AG08396 (cell line): ENCODE data around the gene HIVEP3.
A peak's percentile ranks its signal among the peaks of the same experiment; 100 is the strongest.

Experiments
- DNase-seq: peaks from one replicate; pipeline ENCODE4 v3.0.0; 2012; ENCODE audit warnings: low spot score, mixed read lengths

Gene HIVEP3

DNA sequence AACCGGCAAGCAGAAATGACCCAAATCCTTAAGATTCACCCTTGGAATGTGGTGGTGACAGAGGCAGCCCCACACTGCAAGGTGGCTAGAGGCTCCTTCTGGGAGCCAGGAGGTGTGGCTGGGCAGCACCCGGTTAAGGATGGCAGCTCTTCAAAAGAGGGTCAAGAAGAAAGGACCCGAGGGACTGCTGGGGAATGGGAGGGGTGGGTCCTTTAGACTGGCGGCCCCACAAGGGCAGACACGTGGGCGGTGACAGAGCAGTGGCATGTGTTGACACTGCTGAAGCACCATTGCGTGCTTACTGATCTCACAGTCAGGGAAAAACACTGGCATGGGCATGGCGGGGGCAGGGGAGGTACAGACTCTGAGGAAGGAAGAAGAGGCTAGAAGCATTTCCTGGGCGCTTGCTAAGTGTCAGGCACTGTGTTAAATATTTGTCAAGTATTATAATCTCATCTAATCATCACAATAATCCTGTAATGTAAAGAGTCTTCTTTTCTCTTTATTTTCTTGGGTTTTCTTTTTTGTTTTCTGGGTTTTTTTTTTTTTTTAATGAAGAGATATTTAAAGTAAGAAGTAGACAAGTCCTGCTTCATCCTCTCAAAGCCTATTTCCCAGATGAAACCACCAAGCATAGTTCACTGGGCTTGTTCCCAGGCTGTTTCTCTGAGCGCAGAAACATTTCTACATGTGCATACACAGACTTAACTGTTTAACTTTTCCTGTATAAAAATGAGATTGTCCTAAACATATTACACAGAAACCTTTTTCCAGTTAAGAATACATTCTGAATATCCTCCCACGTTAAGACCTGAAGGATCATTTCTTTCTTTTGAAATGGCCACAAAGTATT lies 268.5 kb downstream of the HIVEP3 start:
- no peak for DNase-seq

DNA sequence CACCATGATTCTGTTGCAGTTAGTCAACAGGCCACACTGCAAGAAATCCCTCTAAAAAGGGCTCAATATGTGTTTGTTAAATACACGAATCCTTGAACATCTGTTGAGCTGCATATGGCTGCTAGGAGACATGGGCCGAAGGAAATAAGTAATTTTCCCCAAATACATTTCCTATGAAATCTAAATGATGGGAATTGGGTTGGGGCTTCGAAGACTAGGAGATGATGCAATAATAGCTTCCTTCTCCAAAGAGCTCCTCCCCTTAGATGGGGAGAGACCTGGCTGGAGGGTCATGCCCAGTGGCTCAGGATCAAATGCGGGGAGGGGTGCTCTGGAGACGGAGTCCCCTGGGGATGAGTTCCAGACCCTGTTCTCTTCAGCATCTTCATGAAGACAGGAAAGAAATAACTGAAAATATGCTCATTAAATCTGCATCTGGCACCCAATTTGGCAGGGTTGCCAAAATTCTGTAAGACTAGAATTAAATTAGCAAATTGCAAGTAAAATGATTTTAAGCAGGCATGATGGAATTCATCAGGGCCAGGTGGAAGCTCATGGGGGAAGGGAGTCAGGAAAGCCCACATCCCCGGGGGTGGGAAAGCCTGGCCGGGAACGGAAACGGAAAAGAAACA lies 269.2 kb downstream of the HIVEP3 start:
- no peak for DNase-seq

DNA sequence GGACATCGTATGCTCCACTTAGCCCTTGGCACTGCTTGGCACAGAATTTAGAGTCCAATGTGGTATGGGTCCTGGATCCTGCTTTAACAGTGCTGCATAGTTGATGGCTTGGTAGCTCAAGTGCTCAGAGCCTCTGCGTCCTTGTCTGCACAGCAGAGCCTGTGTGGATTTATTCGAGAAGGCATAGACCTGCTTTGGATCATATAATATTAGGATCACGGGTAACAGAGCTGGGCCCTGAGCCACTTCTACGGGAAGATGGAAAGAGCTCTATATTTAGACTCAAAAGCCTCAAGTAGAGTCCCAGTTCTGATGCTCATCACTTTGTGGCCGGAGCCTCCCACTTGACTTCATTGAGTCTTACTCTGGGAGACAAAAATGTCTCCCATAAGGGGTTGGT lies 269.9 kb downstream of the HIVEP3 start:
- DNase-seq, result no peak

DNA sequence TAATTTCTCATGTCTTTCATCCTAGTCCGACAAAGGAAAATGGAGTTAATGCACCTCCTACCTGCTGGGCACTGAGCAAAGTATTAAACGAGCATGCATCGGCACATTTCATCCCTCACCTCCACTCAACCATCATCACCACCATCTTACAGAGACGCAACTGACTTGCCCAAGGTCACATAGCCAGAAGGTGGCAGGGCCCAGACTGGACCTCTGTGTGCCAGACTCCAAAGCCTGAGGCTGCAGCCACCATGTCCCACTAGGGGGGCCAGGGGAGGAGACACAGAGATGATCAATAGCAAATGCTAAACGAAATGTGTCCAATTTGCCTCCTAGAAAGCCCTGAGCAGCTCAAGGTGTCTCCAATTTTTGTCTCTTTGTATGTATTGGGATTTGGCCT lies 270.5 kb downstream of the HIVEP3 start:
- DNase-seq, result no peak

DNA sequence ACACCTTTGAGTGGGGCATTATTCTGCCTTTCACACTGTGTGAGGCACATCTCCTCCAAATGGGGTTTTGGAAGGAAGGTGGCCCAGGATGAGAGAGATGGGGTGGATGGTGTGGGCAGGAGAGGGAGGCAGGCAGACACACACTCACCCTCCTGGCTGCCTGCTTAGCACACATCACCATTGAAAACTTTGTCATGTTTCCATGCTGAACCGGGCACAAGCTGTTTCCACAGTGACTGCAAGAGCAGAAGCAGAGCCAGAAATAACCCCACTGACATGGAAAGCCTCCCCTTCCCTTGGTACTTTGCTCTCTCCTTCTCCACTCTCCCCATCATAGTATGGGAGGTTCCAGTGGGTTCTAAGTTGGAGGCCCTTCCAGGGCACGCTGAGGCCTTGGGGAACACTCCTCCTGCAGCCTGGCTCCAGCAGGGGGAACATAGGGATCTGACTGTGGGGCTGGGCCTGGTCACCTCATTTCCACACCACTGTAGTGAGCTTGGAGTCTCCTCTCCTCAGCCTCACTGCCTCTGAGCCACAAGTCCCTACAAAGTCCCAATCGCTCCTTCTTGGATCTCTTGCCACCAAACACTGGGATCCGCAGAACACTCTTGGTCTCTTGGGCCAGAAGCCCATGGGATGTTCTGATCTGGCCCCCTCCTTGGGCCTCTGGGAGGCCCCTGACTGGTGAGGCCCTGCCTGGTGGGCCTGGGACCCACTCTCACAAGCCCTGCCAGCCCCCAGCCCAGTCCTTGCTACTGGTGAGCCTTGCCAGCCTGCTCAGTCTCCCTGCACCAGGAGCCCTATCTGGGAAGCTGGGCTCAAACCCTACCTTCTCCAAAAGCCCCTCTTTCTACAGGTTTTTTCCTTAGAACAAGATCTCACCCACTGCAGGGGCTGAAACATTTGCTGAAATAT lies 271.2 kb downstream of the HIVEP3 start:
- no peak for DNase-seq

DNA sequence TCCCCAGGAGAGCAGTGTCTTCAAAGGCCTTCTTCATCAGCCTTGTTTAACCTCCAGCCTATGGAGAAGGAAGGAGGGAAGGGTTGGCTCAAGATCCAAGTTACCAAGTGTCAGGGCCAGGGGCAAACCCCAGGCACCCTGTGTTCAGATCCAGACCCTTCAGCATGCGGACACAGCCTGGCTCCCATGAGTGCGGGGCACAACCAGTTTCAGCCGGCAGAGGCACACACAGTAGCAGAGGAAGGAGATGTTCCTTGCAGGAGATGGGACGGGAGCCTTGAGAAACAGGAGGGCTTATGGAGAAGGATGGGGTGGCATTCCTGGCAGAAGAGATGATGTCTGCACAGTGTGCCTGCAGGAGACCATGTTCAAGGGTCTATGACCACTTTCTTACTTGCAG lies 272.5 kb downstream of the HIVEP3 start:
- DNase-seq, result no peak

DNA sequence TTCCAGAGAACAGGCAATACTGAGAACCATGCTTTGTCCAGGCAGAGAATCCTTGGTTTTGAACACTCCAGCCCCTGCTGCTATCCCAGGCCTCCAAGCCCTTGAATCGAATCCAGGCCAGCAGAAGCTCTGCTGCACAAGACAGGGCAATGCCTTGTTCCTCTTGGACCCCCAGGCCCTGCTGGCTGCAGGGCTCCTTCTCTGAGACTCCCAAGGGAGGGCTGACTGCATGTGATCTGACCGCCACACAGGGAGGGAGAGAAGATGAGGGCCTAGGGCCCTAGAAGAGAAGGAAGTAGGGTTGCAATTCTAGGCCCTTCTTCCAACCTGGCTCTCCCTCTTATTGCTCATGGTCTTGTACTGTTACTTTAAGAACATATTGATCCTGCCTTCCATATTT lies 273.7 kb downstream of the HIVEP3 start:
- no peak for DNase-seq

DNA sequence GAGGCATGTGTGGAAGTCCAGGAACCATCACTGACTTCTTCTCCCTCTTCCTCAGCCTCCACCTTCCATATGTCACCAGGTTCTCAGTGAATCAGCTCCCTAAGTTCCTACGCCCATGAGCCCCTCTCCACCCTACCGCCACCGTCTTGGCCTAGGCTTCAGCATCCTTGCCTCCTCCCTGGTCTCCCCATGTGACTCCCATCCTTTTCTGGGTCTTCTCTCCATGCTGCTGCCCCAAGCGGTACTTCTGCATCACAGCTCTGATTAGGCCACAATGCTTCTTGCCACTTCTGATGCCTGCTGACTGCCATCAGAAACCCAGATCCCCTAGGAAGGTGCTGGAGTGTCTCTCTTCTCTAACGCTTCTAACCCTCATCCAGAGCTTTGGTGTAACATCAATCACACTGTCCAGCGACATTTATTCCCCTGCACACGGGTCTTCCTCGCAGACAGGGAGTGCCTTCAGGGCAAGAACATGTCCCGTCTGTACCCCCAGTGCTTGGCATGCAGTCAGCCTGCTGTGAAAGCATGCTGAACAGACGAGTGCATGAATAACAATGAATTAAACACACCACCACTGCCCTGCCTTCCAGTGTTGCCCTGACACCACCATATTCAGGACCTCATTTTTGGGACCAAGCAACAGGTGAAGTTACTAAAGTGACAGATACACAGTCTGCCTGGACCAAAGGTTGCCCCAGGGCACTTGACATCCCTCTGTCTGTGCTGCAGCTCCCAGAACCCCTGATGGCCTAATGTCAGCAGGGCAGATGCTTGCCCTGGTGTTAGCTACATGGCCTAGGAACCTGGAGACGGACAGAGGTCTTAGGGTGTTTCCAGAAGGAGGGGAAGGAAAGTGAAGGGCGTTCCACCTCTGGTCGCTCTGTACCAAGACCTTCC lies 275.6 kb downstream of the HIVEP3 start:
- no peak for DNase-seq

DNA sequence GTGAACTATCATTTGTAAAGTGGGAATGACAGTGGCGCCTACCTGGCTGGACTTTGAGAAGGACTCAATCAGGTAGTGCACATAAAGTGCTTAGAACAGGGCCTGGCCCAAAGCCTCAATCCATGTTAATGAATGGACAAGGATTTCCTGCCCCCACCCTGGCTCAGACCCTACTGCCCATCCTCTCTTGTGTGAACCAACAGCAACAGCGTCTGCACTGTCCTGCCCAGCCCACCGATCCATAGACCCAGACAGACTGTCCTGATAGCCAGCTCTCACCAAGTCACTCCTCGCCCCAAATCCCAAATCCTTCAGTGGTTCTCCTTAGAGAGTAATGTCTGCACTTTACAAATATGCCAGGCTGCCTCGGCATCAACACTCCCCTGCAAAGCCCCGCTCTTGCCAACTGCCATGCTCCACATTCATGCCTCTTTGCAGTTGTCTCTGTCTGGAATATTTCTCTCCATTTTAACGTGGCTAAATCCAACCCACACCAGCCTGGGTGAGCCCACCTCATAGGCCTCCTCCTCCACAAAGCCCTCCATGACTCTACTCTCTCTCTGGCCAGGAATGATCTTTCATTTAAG lies 276.7 kb downstream of the HIVEP3 start:
- no peak for DNase-seq

DNA sequence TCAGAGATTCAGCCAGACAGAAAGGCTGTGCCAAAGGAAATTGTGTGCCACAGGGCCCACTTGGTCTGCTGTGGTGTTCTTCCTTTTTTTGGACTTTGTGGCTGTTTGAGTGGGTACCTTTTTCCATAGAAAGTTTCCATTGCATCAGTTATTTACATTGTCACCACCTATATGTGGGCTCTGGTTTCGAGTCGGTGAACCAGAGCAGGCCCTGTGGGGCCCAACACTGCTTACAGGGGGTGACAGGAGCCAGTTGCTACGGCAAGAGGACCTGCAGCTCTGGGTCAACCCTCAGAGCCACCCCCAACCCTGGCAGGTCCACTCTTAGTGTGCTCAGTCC lies 277.3 kb downstream of the HIVEP3 start:
- DNase-seq, result no peak

DNA sequence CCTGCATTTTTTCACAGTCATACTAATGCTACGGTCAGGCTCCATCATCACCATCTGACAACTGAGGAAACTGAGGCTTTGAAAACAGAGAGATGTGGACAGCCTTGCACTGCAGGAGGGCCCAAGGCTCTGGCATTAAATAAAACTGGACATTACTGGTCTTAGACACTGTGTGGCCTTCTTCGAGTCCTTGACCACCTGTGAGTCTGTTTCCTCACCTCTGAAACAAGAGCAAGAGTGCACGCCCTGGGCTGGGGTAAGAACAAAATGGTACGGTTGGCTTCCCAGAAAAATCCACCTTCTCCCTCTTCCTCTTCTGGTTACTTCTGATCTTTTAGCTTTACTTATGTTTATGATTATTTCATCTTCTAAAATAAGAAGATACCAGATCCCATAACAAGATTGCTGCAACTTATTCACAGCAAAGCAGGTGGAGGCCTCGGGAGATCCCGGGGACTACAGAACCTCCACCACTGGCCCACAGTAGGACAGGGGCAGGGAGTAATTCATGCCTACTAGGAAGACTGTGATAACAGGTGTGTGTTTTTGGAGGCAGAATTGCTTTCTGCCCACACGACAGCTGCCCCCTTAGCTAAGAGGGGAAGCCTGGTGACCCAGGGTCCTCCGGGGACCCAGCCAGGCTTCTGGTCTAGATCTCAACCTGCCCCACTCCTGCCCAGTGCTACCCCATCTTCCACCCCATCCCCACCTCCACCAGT lies 277.8 kb downstream of the HIVEP3 start:
- DNase-seq, result no peak

DNA sequence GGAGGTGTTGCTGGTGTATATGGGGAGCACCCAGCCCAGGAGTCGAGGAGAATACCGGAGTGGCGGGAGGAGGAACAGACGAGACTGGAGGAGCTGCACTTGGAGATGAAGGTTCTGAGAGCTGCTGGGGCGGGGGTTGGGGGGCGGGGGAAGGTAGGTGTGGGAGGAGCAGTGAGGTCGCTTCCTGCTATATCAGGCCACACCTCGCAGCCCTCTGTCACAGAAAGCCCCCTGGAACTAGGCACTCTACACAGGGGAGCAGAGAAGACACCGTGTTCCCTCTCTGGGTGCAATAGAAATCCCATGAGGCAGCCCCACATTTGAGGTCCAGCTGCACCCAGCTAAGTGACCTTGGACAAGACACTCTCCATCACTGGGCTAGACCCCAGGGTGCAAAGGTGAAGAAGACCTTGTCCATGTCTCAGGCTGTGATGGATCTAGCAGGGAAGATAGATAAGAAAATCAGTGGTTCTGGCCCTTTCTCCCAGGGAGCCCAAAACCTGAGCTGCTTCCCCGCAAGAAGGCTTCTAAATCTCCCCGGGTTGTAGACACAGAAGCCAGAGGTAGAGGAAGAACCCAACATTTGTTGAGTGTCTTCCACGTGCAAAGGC lies 278.5 kb downstream of the HIVEP3 start:
- no peak for DNase-seq

DNA sequence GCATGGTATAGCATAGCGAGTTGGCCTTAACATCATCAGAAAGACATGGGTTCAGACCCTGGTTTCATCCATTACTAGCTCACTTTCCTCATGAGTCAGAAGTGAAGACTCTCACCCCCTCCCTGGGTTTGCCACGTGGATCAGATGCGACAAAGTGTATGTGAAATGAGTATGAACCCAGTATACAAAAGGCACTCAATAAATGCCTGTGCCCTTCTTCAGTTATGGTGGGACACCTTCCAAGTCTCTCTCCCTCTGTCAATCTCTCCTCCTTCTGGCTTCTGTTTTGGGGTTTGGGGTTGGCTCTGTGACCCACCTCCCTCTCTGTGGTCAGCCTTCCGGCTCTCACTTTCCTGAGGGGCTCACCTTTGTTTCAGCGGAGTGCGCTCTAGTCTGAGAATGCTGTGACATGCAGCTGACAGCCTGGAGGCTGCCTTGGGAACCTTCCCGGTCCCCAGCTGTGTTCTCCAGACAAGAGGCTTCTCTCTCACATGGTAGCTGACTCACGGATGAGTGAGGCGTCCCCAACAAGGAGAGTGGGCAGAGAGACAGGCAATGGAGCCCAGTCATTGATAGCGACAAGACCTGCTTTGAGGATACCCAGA lies 279.3 kb downstream of the HIVEP3 start:
- DNase-seq, result peak; percentile 59

DNA sequence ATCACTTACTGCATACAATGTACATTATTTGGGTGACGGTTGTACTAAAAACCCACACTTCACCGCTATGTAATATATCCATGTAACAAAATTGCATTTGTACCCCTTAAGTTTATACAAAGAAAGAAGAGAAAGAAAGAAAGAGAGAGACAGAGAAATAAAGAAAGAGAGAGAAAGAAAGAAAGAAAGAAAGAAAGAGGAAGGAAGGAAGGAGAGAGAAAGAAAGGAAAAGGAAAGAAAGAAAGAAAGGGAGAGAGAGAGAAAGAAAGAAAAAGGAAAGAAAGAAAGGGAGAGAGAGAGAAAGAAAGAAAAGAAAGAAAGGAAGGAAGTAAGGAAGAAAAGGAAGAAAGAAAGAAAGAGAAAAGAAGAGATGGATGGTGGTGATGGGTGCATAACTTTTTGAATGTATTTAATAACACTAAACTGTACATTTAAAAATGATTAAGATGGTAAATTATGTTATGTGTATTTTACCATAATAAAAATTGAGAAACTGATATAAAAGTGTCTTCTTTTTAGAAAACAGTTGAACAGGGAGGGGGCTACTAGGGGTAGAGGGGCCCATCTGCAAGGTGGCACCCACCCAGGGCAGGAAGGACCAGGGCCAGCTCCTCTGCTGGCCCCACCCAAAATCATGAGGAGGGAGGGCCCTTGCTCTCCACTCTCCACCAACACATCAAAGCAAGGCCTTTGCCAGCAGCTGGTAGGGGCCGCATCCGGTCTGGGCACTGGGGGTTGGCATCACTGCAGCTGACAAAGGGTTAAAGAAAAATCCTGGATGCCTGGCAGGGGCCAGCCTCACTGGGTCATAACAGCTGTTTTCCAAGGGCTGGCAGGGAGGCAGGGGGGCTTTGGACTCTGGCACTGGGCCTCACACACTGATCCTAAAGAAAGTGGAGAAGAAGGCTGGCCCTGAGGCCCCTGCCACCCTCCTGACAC lies 280.4 kb downstream of the HIVEP3 start:
- no peak for DNase-seq

DNA sequence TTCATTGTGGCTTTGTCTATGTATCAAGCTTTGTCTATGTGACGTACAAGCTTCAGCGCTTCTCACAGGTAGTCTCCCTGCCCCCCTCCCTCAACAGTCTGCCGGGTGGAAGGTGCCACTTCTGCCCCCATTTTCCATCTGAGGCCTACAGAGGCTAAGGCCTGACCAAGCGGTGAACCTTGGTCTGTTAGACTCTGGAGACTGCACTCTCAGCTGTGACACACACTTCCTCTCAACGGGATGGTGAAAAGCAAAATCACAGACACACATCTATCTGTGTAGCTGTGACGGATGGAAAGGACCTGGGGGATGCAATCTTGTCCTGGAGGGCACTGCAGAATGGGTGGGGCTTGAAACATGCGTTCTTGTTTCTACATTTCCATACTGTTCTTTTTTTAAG lies 281.4 kb downstream of the HIVEP3 start:
- no peak for DNase-seq

DNA sequence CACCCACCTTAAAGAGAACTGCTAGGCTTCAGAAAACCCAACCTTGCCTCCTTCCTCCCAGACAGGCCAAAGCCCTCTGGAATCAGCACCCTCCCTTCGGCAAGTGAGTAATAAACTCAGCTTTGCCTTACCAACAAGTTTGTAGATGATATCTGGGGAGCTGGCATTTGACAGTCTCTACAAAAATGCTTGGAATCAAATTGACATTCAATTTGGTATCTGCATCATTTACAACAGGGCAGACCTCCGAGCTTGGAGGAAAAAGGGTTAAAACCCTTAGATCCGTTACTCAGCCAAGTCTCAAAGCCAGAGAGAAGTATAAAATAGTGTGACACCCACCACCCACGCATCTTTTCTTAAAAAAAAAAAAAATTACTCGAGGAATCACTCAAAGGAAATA lies 285.0 kb downstream of the HIVEP3 start:
- no peak for DNase-seq

DNA sequence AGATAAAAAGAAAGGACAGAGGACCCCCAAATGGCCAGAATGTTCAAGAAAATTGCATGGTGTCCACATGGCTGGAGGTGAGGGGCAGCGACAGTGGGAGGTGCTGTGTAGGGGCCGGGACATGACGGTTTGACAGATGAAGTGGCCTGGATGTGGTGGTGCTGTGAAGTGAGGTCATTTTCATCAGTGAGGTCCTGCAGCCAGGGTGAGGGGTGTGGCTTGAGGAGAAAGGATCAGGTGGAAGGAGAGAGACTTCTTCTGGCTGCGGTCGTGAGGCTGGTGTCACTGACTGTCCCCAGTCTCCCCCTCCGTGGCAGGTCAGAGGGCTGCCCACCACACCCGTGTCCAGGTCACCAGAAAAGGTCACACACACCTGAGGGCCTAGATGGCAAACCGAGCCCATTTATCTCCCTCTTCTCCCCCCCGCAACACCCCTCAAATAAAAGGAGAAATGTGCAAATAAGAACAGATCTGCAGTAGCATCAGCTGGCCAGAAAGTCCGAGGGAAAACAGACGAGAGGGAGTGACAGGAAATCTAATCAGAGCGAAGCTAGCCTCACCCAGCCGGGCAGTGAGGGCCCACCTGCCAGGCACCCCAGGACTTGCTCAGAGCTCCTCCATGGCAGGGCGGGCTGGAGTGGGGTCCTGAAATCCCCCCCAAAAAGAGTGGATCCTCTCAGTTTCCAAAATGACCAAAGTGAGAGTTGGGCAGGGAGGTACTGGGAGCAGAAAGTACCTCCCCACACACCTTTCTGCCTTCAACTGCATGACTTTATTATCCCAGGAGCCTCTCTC lies 285.7 kb downstream of the HIVEP3 start:
- DNase-seq, result no peak

DNA sequence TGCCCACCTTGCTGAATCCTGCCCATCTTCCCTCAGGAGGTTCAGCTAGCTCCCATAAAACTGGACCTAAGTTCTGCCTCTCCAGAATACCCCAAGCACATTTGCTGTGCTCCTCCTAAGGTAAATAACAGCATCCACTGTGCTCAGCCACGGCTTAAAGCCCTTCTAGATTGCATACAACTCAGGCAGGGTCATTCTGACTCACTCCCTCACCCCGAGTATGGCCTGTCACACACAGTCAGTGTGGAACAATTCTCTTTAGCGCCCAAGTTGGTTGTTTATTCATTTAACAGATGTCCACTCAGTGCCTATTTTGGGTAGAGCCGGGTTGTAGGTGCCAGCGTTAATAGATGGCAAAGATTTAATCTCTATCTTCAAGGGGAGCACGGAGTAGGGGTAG lies 286.8 kb downstream of the HIVEP3 start:
- peak; percentile 70 for DNase-seq
